CD14-positive monocyte (primary cell): Measurements from ENCODE around the gene SV2A. TPM values are rescaled to one million over a fixed set of nuclear protein-coding genes. Genes with fewer than 3 reads are reported as not detected.

Experiments
- DNase-seq, 3 donors: peaks; one replicate each; pipeline ENCODE4 v3.0.0-alpha.2; 2011 to 2022
- H2AFZ ChIP-seq: 2 replicates; pipeline ENCODE4 v1.6.0; 2012; ENCODE audit warnings: mild to moderate bottlenecking, low read depth, low read length, inconsistent platforms; ENCODE audit not compliant: insufficient read depth, poor library complexity, severe bottlenecking
- H3K27ac ChIP-seq, 2 donors: 1 replicate in 1 of 2; 2 replicates in 1 of 2; pipeline ENCODE4 v1.5.1; 2012 to 2013; ENCODE audit warnings: low read length in 2 of 2, control low read depth in 1 of 2, inconsistent platforms in 1 of 2, low read depth in 1 of 2, mild to moderate bottlenecking in 1 of 2
- H3K27me3 ChIP-seq, 2 donors: one replicate each; pipeline versions ENCODE4 v1.6.0 to v1.6.1; 2011 to 2013; ENCODE audit warnings: low read length in 2 of 2; ENCODE audit not compliant: control insufficient read depth in 2 of 2, insufficient read depth in 2 of 2
- H3K36me3 ChIP-seq, 2 donors: replicated peaks in 1 of 2; 1 replicate in 1 of 2; 2 replicates in 1 of 2; pipeline versions ENCODE4 v1.5.1 to v1.6.1; 2012 to 2013; ENCODE audit warnings: low read length in 2 of 2, control low read depth in 1 of 2, inconsistent platforms in 1 of 2, mild to moderate bottlenecking in 1 of 2; ENCODE audit not compliant: insufficient read depth in 2 of 2, control insufficient read depth in 1 of 2
- H3K4me1 ChIP-seq, 2 donors: 1 replicate in 1 of 2; 2 replicates in 1 of 2; pipeline versions ENCODE4 v1.5.1 to v1.6.1; 2012 to 2013; ENCODE audit warnings: low read length in 2 of 2, control low read depth in 1 of 2, inconsistent platforms in 1 of 2, mild to moderate bottlenecking in 1 of 2, moderate library complexity in 1 of 2; ENCODE audit not compliant: insufficient read depth in 2 of 2, control insufficient read depth in 1 of 2
- H3K4me2 ChIP-seq: replicated peaks from 2 replicates; pipeline ENCODE3; 2012; ENCODE audit warnings: low read length, moderate library complexity, mild to moderate bottlenecking; ENCODE audit not compliant: poor library complexity, severe bottlenecking; ENCODE audit errors: extremely low read depth
- H3K4me3 ChIP-seq, 3 experiments: fragments of 200-600 bp in 1 of 3; sonication (generic) in 1 of 3; replicated peaks in 1 of 3; 1 replicate in 2 of 3; 2 replicates in 1 of 3; pipeline ENCODE4 v1.5.1; 2011 to 2013; ENCODE audit warnings: low read length in 3 of 3, mild to moderate bottlenecking in 3 of 3, control low read depth in 2 of 3, low read depth in 2 of 3, inconsistent platforms in 1 of 3, moderate library complexity in 1 of 3
- H3K79me2 ChIP-seq: 2 replicates; pipeline ENCODE4 v1.6.0; 2012; ENCODE audit warnings: mild to moderate bottlenecking, control low read depth, inconsistent platforms, low read length, moderate library complexity; ENCODE audit not compliant: insufficient read depth
- H3K9ac ChIP-seq: 2 replicates; pipeline ENCODE4 v1.6.0; 2017; ENCODE audit warnings: low read length, mild to moderate bottlenecking; ENCODE audit not compliant: insufficient read depth, poor library complexity, severe bottlenecking
- H3K9me3 ChIP-seq, 2 donors: replicated peaks in 1 of 2; 1 replicate in 1 of 2; 2 replicates in 1 of 2; pipeline versions ENCODE4 v1.5.1 to v1.6.1; 2012 to 2013; ENCODE audit warnings: low read length in 2 of 2, control low read depth in 1 of 2; ENCODE audit not compliant: control insufficient read depth in 1 of 2, insufficient read depth in 1 of 2
- H4K20me1 ChIP-seq: 2 replicates; pipeline ENCODE4 v1.6.0; 2012; ENCODE audit warnings: mild to moderate bottlenecking, low read length, control low read depth, moderate library complexity; ENCODE audit not compliant: insufficient read depth
- H3K27ac Mint-ChIP-seq, 7 donors: one replicate each; pipeline ENCODE4 v1.8.0; 2020; ENCODE audit warnings: mild to moderate bottlenecking in 7 of 7, mixed read lengths in 7 of 7, moderate library complexity in 6 of 7, inconsistent platforms in 2 of 7
- H3K27me3 Mint-ChIP-seq, 3 donors: one replicate each; pipeline ENCODE4 v1.8.0; 2021 to 2022; ENCODE audit warnings: low read depth in 3 of 3, mild to moderate bottlenecking in 3 of 3, mixed read lengths in 3 of 3, moderate library complexity in 3 of 3, inconsistent platforms in 1 of 3
- H3K36me3 Mint-ChIP-seq, 2 donors: one replicate each; pipeline ENCODE4 v1.8.0; 2020; ENCODE audit warnings: mixed read lengths in 2 of 2, inconsistent platforms in 1 of 2, mild to moderate bottlenecking in 1 of 2
- H3K4me1 Mint-ChIP-seq: one replicate; pipeline ENCODE4 v1.8.0; 2020; ENCODE audit warnings: mild to moderate bottlenecking, mixed read lengths
- H3K4me3 Mint-ChIP-seq, 2 donors: one replicate each; pipeline ENCODE4 v1.8.0; 2020; ENCODE audit warnings: mild to moderate bottlenecking in 2 of 2, mixed read lengths in 2 of 2, moderate library complexity in 1 of 2
- H3K9me3 Mint-ChIP-seq, 7 donors: one replicate each; pipeline ENCODE4 v1.8.0; 2020 to 2022; ENCODE audit warnings: mixed read lengths in 7 of 7, mild to moderate bottlenecking in 6 of 7, moderate library complexity in 6 of 7, inconsistent platforms in 2 of 7
- CTCF ChIP-seq: fragments of 200-600 bp; IDR thresholded peaks from one replicate; pipeline ENCODE4 v1.8.0; 2022; ENCODE audit warnings: antibody characterized with exemption, mild to moderate bottlenecking
- WGBS: methylation state at CpG from one replicate; pipeline ENCODE4 v1.1.5; 2013; ENCODE audit warnings: missing lambda C conversion rate; ENCODE audit not compliant: insufficient coverage; 5-methylcytosine and 5-hydroxymethylcytosine counted together
- intact Hi-C, 2 donors: fragments of 100-400 bp; cut with micrococcal nuclease; formaldehyde crosslinking; loops; one replicate each; pipeline versions ENCODE4 v1.15.0 to v1.15.1; 2023
- polyA plus RNA-seq, 3 donors: library from polyadenylated mRNA; depleted of rRNA in 1 of 3; unstranded in 2 of 3; stranded (reverse) in 1 of 3; fragments of 300-500 nt in 2 of 3; fragments of >200 nt in 1 of 3; fragmentation: Illumina TruSeq in 2 of 3; gene quantifications; 1 replicate in 2 of 3; 2 replicates in 1 of 3; pipeline ENCODE4 v1.2.3, GENCODE V29; 2012 to 2021

Gene SV2A
- polyA plus RNA-seq, 3 donors = 0.07 to 0.17 (median 0.14) TPM

GRCh38 chr1:149883598-149884247, 33.9 kb downstream of the SV2A start:
- H3K27me3 Mint-ChIP-seq = peaks cover 0 to 2% (median 0%) of the 10 kb centered on the region in 3 donors
- Histone ChIP-seq H3K27ac (peak overlapping the region in 1 of 2 donors; percentile 97), H3K4me2 (peak overlapping the region; percentile 78), H3K4me1 (peaks cover 28 to 37% of the 10 kb centered on the region in 2 donors), H3K9me3 (no peaks in the 10 kb centered on the region), H3K27me3 (no peaks in the 10 kb centered on the region), H2AFZ (no peak overlapping the region), H3K36me3 (no peaks in the 10 kb centered on the region), H3K9ac (no peak overlapping the region), H3K4me3 (peak overlapping the region in 2 of 3 experiments; percentile 79 to 99), H4K20me1 (peaks cover 47% of the 10 kb centered on the region), H3K79me2 (peaks cover 13% of the 10 kb centered on the region)
- no CpG with 5 or more reads among the region's 3 CpGs for WGBS
- H3K36me3 Mint-ChIP-seq = peaks cover 0 to 3% of the 10 kb centered on the region in 2 donors
- TF ChIP-seq CTCF = no peak
- no peaks in the 10 kb centered on the region for H3K9me3 Mint-ChIP-seq
- intact Hi-C loops = no loop called here
- DNase-seq = no peak
- peak overlapping the region in 1 of 2 donors; percentile 35 for H3K4me3 Mint-ChIP-seq
- peak overlapping the region in 2 of 7 donors; percentile 1 to 31 for H3K27ac Mint-ChIP-seq
- peaks cover 4% of the 10 kb centered on the region for H3K4me1 Mint-ChIP-seq

- Mint-ChIP-seq H3K4me3 (no peak overlapping the region), H3K9me3 (no peaks in the 10 kb centered on the region), H3K36me3 (peaks cover 0 to 3% of the 10 kb centered on the region in 2 donors), H3K27ac (no peak overlapping the region), H3K27me3 (peaks cover 0 to 2% (median 0%) of the 10 kb centered on the region in 3 donors), H3K4me1 (peaks cover 4% of the 10 kb centered on the region)
- DNase-seq = no peak
- TF ChIP-seq CTCF = no peak
- intact Hi-C loops = no loop called here
- Histone ChIP-seq H3K27ac (peak overlapping the region in 1 of 2 donors; percentile 2), H3K4me3 (no peak overlapping the region), H3K36me3 (no peaks in the 10 kb centered on the region), H3K27me3 (no peaks in the 10 kb centered on the region), H2AFZ (no peak overlapping the region), H3K4me2 (no peak overlapping the region), H3K4me1 (peaks cover 18 to 21% of the 10 kb centered on the region in 2 donors), H4K20me1 (peaks cover 47% of the 10 kb centered on the region), H3K9me3 (no peaks in the 10 kb centered on the region), H3K9ac (no peak overlapping the region), H3K79me2 (peaks cover 13% of the 10 kb centered on the region)
- 100% methylated on average over 1 of the region's 1 CpG for WGBS
Measured at GRCh38 chr1:149881876-149882275, 35.8 kb downstream of the SV2A start.
